ENCODE measurements around the gene CHRNG.
A peak's percentile ranks its signal among the peaks of the same experiment; 100 is the strongest.
"Not testable (repeated sequence)": the region's sequence is repeated elsewhere in the genome, so short reads cannot be mapped to it uniquely, and the experiment has no call there.

CHRNG gene

GRCh38 chr2:232529806-232530547 lies 9.5 kb upstream of the CHRNG start:
- no peak for DNase-seq
- H3K4me1 ChIP-seq, result peaks cover 13% of the 10 kb centered on the region
- no peak for TF ChIP-seq CTCF (IDR thresholded peaks at IDR 0.05; ENCODE audit: low read depth, low read length)

GRCh38 chr2:232530626-232531260 lies 8.7 kb upstream of the CHRNG start:
- Histone ChIP-seq H3K4me3 (ENCODE audit: low read depth, low read length) (no peak overlapping the region), H3K4me1 (peaks cover 7% of the 10 kb centered on the region), H3K36me3 (no peaks in the 10 kb centered on the region), H3K9me3 (no peaks in the 10 kb centered on the region), H3K27me3 (no peaks in the 10 kb centered on the region)
- no peak for DNase-seq
- no peak for TF ChIP-seq CTCF (IDR thresholded peaks at IDR 0.05; ENCODE audit: low read depth, low read length)

More at GRCh38 chr2:232529806-232530547, 9.5 kb upstream of the CHRNG start:
- no peaks in the 10 kb centered on the region for H3K36me3 ChIP-seq
- H3K27me3 ChIP-seq, result no peaks in the 10 kb centered on the region
- H3K9me3 ChIP-seq, result no peaks in the 10 kb centered on the region
- H3K4me3 ChIP-seq (ENCODE audit: low read depth, low read length), result no peak overlapping the region

GRCh38 chr2:232532419-232532818 lies 7.1 kb upstream of the CHRNG start:
- peak; percentile 80 for DNase-seq
- Histone ChIP-seq H3K27me3 (no peaks in the 10 kb centered on the region), H3K4me1 (peaks cover 7% of the 10 kb centered on the region; the same call in 1 of the 2 replicates), H3K4me3 (ENCODE audit: low read depth, low read length) (no peak overlapping the region), H3K9me3 (no peaks in the 10 kb centered on the region), H3K36me3 (no peaks in the 10 kb centered on the region)
- no peak for TF ChIP-seq CTCF (IDR thresholded peaks at IDR 0.05; ENCODE audit: low read depth, low read length)

- H3K4me1 ChIP-seq; H3K36me3 ChIP-seq; H3K27me3 ChIP-seq; H3K4me3 ChIP-seq (ENCODE audit: low read depth, low read length); H3K9me3 ChIP-seq; DNase-seq: not testable (repeated sequence)
Observed at GRCh38 chr2:232532821-232533220, 6.7 kb upstream of the CHRNG start.

DNA sequence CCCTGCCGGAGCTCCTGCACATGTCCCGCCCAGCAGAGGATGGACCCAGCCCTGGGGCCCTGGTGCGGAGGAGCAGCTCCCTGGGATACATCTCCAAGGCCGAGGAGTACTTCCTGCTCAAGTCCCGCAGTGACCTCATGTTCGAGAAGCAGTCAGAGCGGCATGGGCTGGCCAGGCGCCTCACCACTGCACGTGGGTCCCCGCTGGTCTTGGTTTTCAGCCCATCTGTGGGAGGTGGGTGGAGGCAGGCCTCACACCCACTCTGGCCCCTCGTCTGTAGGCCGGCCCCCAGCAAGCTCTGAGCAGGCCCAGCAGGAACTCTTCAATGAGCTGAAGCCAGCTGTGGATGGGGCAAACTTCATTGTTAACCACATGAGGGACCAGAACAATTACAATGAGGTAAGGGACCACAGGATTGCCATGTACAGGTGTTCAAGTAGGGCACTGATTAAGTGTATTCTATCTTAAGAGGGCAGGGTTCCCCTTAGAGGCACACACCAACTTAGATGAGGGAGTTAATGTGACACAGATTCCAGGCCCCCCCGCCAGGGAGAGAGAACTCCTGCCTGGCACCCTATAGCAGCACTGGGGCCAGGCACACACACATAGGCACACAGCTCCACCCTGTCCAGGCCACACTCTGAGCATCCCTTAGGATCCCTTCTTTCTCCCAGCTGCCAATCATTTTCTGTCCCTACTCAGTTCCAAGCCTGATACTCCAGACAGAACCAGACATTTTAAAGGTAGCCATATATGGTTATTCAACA lies 5.4 kb upstream of the CHRNG start:
- DNase-seq, result no peak
- Histone ChIP-seq H3K4me1 (peaks cover 7% of the 10 kb centered on the region; the same call in 1 of the 2 replicates), H3K9me3 (no peaks in the 10 kb centered on the region), H3K36me3 (no peaks in the 10 kb centered on the region), H3K27me3 (no peaks in the 10 kb centered on the region), H3K4me3 (ENCODE audit: low read depth, low read length) (no peak overlapping the region)
- no peak for TF ChIP-seq CTCF (IDR thresholded peaks at IDR 0.05; ENCODE audit: low read depth, low read length)

- no peaks in the 10 kb centered on the region for H3K27me3 ChIP-seq
- DNase-seq, result no peak
- no peaks in the 10 kb centered on the region for H3K9me3 ChIP-seq
- no peak overlapping the region for H3K4me3 ChIP-seq (ENCODE audit: low read depth, low read length)
- no peak for TF ChIP-seq CTCF (IDR thresholded peaks at IDR 0.05; ENCODE audit: low read depth, low read length)
- no peaks in the 10 kb centered on the region for H3K36me3 ChIP-seq
- H3K4me1 ChIP-seq, result peaks cover 7% of the 10 kb centered on the region; the same call in 1 of the 2 replicates
Observed at GRCh38 chr2:232534940-232535651, 4.4 kb upstream of the CHRNG start.

Measured in BE2C (cell line).